IPS-18a (cell line): ENCODE measurements around the gene LCN9.

Source experiments
- H3K27ac ChIP-seq: one replicate; pipeline ENCODE4 v1.5.1; 2013; ENCODE audit warnings: low read length
- H3K27me3 ChIP-seq: one replicate; pipeline ENCODE4 v1.6.1; 2013; ENCODE audit warnings: mild to moderate bottlenecking, low read length; ENCODE audit not compliant: control insufficient read depth, insufficient read depth
- H3K36me3 ChIP-seq: one replicate; pipeline ENCODE4 v1.6.1; 2013; ENCODE audit warnings: low read depth, low read length; ENCODE audit not compliant: control insufficient read depth
- H3K4me1 ChIP-seq: one replicate; pipeline ENCODE4 v1.6.1; 2013; ENCODE audit warnings: low read depth, low read length; ENCODE audit not compliant: control insufficient read depth
- H3K4me3 ChIP-seq: one replicate; pipeline ENCODE4 v1.5.1; 2013; ENCODE audit warnings: low read length
- H3K9ac ChIP-seq: one replicate; pipeline ENCODE4 v1.6.1; 2013; ENCODE audit warnings: mild to moderate bottlenecking, low read length, moderate library complexity
- H3K9me3 ChIP-seq: one replicate; pipeline ENCODE4 v1.6.1; 2013; ENCODE audit warnings: low read depth, low read length; ENCODE audit not compliant: control insufficient read depth

LCN9 gene

GRCh38 chr9:135701959-135702721 is 39.0 kb downstream of the LCN9 start, which contains the start of gene KCNT1:
TSS of gene KCNT1 (plus strand) at chr9:135702185. CDS start at chr9:135702259, 74 bp downstream.
- Histone ChIP-seq H3K4me1 (no peaks in the 10 kb centered on the region), H3K9me3 (no peaks in the 10 kb centered on the region), H3K36me3 (no peaks in the 10 kb centered on the region), H3K4me3 (peak within 1 kb of the TSS; percentile 48), H3K27ac (no peak within 1 kb of the TSS), H3K27me3 (peaks cover 26% of the 10 kb centered on the region), H3K9ac (no peak within 1 kb of the TSS)

DNA sequence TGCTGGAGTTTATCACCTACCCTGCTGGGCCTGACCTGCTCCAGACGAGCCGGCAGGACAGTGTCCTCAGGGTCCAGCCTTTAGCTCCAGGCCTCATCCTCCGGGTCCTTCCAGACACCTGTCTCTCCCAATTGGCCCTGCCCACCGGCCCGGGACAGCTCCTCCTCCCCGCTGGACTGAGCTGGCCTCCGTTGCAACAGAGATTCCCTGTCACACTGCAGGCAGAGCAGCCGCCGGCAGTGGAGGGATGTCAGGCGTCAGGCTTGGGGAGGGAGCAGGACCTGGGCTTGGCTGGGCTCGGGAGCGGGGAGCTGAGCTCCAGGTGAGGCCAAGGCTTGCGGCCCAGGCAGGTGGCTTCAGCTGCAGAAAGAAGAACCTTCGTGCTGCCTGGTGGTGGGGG is 40.6 kb downstream of the LCN9 start:
- Histone ChIP-seq H3K9me3 (no peaks in the 10 kb centered on the region), H3K4me3 (no peak overlapping the region), H3K27me3 (peaks cover 26% of the 10 kb centered on the region), H3K9ac (no peak overlapping the region), H3K4me1 (no peaks in the 10 kb centered on the region), H3K36me3 (no peaks in the 10 kb centered on the region), H3K27ac (no peak overlapping the region)

DNA sequence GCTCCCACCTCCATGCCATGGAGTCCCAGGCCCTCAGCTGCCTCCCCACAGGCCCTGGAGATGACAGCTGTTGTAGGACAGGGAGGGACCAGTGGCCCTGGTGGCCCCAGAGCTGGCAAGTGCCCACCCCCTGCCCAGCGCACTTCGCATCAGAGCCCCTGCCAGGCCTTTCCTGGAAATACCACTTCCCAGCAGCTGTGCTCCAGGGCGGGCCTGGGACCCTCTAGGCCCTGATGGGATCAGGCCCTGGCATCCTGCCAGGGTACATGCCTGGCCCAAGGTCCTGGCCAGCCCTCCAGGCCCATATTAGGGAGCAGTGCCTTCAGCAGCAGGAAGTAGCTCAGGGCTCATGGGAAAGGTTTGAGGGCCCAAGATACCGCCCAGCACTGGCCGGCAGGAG is 41.4 kb downstream of the LCN9 start:
- Histone ChIP-seq H3K4me3 (no peak overlapping the region), H3K27me3 (peaks cover 26% of the 10 kb centered on the region), H3K9ac (no peak overlapping the region), H3K27ac (no peak overlapping the region), H3K9me3 (no peaks in the 10 kb centered on the region), H3K36me3 (no peaks in the 10 kb centered on the region), H3K4me1 (no peaks in the 10 kb centered on the region)

DNA sequence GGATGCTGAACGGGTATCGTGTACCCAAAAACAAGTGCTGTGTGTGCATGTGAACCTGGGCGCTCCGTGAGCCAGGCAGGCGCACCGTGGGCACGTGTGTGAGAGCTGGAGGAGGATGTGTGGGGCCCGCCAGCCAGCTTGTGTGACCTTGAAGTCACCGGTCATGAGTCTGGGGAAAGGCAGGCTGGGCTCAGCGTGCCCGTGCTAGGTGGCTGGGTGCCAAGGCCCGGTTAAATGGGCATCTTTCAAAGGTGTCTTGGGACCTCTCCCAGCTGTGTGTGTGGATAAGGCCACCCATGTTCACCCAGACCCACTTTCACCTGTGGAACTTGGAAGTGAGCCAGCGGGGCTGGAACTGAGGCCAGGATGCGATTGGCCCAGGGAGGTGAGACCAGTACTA is 42.3 kb downstream of the LCN9 start:
- H3K4me1 ChIP-seq: no peaks in the 10 kb centered on the region
- no peak overlapping the region for H3K27ac ChIP-seq
- peaks cover 26% of the 10 kb centered on the region for H3K27me3 ChIP-seq
- H3K9me3 ChIP-seq: no peaks in the 10 kb centered on the region
- no peak overlapping the region for H3K9ac ChIP-seq
- H3K36me3 ChIP-seq: no peaks in the 10 kb centered on the region
- no peak overlapping the region for H3K4me3 ChIP-seq

GRCh38 chr9:135706288-135706687 is 43.2 kb downstream of the LCN9 start:
- Histone ChIP-seq H3K27ac (no peak overlapping the region), H3K9me3 (no peaks in the 10 kb centered on the region), H3K9ac (no peak overlapping the region), H3K4me3 (no peak overlapping the region), H3K4me1 (no peaks in the 10 kb centered on the region), H3K36me3 (no peaks in the 10 kb centered on the region), H3K27me3 (peaks cover 18% of the 10 kb centered on the region)

DNA sequence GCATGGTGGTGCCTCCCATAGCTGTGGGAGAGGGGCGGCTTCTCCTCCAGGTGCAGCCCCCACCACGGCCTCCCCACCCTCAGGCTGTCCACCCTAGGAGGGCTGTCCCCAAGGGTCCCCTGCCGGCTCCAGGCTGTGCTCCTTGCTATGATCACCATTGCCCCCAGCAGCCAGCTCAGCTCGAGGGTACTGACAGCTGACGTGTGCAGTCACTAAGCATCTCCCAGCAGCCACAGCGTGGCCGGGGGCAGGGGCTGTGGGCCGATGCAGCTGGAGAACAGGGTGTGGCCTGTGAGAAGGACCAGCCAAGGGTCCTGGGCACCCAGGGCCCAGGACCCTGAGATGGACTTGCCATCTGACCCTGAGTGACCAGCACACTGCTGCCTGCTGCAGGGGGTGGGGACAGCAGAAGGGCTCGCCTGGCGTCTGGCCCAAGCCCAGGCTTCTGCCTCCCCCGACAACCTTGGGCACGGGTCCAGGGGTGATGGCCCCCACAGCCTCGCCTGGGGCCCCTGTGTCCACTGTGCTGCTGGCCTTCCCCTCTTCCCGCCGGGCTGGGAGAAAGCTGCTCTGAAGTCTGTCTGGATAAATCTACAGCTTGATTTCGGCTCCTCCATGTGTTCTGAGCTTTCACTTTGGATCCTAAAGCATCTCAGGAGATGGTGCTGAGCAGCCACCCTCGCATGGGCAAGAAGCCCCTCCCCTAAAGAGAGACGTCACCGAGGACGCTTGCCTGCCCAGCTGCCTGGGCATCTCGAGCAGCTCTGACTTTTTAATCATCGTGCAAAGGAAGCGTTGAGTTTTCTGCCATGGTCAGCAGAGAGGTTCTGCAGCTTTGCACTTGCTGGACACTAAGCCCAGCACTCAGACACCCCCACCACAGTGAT is 44.4 kb downstream of the LCN9 start:
- no peak overlapping the region for H3K9ac ChIP-seq
- no peaks in the 10 kb centered on the region for H3K36me3 ChIP-seq
- H3K4me3 ChIP-seq: no peak overlapping the region
- peaks cover 12% of the 10 kb centered on the region for H3K27me3 ChIP-seq
- no peak overlapping the region for H3K27ac ChIP-seq
- H3K4me1 ChIP-seq: no peaks in the 10 kb centered on the region
- no peaks in the 10 kb centered on the region for H3K9me3 ChIP-seq

- Histone ChIP-seq H3K27ac (no peak overlapping the region), H3K9me3 (no peaks in the 10 kb centered on the region), H3K27me3 (peaks cover 5% of the 10 kb centered on the region), H3K9ac (no peak overlapping the region), H3K36me3 (no peaks in the 10 kb centered on the region), H3K4me3 (no peak overlapping the region), H3K4me1 (no peaks in the 10 kb centered on the region)
Measured at GRCh38 chr9:135708164-135708563, 45.1 kb downstream of the LCN9 start.

GRCh38 chr9:135711391-135711790 is 48.3 kb downstream of the LCN9 start:
- H3K27me3 ChIP-seq: peaks cover 27% of the 10 kb centered on the region
- no peak overlapping the region for H3K27ac ChIP-seq
- no peaks in the 10 kb centered on the region for H3K9me3 ChIP-seq

DNA sequence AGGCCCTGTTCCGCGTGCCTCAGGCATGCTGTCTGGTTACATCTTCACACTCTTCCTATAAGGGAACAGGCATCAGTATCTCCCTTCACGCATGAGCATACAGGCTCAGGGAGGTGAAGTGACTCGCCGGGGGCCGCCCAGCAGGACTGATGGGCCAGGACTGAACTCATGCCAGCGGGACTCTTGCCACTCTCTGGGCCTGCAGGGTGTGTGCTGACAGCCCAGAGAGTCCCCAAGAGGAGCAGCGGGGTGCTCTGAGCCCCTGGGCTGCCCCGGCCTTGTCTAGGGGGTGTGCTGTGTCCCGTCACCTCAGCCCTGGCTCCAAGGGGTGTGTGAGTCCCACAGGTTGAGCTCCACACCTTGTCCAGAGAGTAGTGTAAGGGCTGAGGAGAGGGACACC is 48.8 kb downstream of the LCN9 start:
- Histone ChIP-seq H3K27me3 (peaks cover 32% of the 10 kb centered on the region), H3K9me3 (no peaks in the 10 kb centered on the region), H3K36me3 (no peaks in the 10 kb centered on the region), H3K4me1 (no peaks in the 10 kb centered on the region), H3K4me3 (no peak overlapping the region), H3K27ac (no peak overlapping the region), H3K9ac (no peak overlapping the region)

More at GRCh38 chr9:135711391-135711790, 48.3 kb downstream of the LCN9 start:
- no peaks in the 10 kb centered on the region for H3K4me1 ChIP-seq
- no peaks in the 10 kb centered on the region for H3K36me3 ChIP-seq
- no peak overlapping the region for H3K4me3 ChIP-seq
- no peak overlapping the region for H3K9ac ChIP-seq

DNA sequence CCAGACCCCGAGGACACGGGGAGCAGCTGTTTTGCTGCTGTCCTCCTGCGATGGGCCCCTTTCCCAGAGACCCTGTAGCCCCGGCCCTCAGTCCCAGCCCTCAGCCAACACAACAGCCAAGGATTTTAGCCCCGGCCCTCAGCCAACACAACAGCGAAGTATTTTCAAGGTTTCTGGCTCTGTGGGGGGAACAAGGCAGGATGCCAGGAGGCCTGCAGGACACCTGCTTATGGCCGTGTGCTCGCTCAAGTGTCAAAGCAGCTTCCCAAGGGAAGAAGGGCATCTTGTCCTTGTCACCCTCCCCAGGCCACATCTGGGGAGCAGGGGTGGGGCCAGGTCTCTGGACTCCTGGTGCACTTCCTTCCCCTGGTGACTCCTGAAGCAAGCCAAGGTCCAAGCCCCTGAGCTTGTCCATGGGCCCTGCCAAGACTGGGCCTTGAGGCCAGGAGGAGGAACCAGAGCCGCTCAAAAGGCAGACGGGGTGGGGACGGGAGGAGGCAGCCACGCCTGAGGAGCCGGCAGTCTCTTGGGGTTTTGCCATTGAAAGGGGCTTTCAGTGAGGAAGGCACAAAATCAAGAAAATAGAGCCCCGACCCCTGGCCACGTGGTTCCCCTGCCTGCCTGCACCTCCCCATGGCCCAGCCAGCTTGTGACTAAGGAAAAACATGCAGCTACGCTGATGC is 49.6 kb downstream of the LCN9 start:
- Histone ChIP-seq H3K9me3 (no peaks in the 10 kb centered on the region), H3K4me3 (no peak overlapping the region), H3K27ac (no peak overlapping the region), H3K36me3 (no peaks in the 10 kb centered on the region), H3K4me1 (no peaks in the 10 kb centered on the region), H3K27me3 (peaks cover 32% of the 10 kb centered on the region), H3K9ac (no peak overlapping the region)

DNA sequence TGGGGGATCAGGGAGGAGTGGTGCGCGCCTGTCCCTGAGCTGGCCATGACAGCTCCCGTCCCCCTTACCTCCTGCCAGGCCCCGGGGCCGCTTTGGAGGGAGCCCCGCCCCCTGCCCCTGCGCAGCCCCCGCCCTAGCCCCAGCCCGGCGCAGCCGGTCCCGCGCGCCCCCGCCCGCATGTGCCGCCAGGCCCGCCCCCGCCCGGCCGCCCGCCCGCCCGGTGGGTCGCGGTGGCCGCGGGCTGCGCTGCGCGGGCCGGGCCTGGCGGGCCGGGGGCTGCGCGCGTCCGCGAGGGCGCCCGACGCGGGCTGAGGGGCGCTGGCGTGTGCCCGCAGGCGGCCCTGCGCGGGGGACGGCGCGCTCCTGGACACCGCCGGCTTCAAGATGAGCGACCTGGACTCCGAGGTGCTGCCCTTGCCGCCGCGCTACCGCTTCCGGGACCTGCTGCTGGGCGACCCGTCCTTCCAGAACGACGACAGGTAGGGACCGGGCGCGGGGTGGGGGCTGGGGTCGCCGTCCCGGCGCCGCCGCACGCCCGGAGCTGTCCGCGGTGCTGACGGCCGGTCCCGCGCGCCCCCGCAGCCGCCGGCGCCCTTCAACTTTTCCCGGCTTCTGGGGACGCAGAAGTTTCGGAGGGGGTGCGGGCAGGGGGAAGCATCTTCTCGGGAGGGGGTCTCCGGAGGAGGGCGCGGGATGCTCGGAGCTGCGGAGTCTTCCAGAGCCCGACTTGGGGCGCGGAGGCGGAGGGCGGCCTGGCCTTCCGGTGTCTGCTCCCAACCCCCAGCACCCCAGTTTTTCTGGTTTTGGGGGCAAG is 51.3 kb downstream of the LCN9 start:
- Histone ChIP-seq H3K4me1 (no peaks in the 10 kb centered on the region), H3K27me3 (peaks cover 32% of the 10 kb centered on the region), H3K4me3 (no peak overlapping the region), H3K36me3 (no peaks in the 10 kb centered on the region), H3K27ac (no peak overlapping the region), H3K9ac (no peak overlapping the region), H3K9me3 (no peaks in the 10 kb centered on the region)
